Mesendoderm (in vitro differentiated cells): Measurements from ENCODE around the gene NFATC1.

Experiments
- DNase-seq: peaks from one replicate; pipeline ENCODE4 v3.0.0; 2013
- H2AK5ac ChIP-seq: 2 replicates; pipeline ENCODE4 v1.6.1; 2013; ENCODE audit warnings: low read length, inconsistent platforms
- H2BK120ac ChIP-seq: 2 replicates; pipeline ENCODE4 v1.6.1; 2013; ENCODE audit warnings: low read depth, mild to moderate bottlenecking, low read length, moderate library complexity, mixed read lengths
- H2BK15ac ChIP-seq: replicated peaks from 2 replicates; pipeline ENCODE4 v1.6.1; 2013; ENCODE audit warnings: low read depth, mild to moderate bottlenecking, moderate library complexity
- H2BK5ac ChIP-seq: 2 replicates; pipeline ENCODE4 v1.6.1; 2013; ENCODE audit warnings: low read length, inconsistent platforms
- H3K18ac ChIP-seq: 2 replicates; pipeline ENCODE4 v1.6.1; 2013; ENCODE audit warnings: mild to moderate bottlenecking, low read length, mixed read lengths
- H3K23ac ChIP-seq: one replicate; pipeline ENCODE4 v1.6.1; 2013; ENCODE audit warnings: low read length
- H3K27ac ChIP-seq: 2 replicates; pipeline ENCODE4 v1.5.1; 2013; ENCODE audit warnings: low read depth, mild to moderate bottlenecking, inconsistent platforms, low read length, moderate library complexity
- H3K27me3 ChIP-seq: 2 replicates; pipeline ENCODE4 v1.6.1; 2013; ENCODE audit warnings: low read length, control low read depth, mild to moderate bottlenecking, inconsistent platforms; ENCODE audit not compliant: insufficient read depth, poor library complexity
- H3K36me3 ChIP-seq: 2 replicates; pipeline ENCODE4 v1.6.1; 2013; ENCODE audit warnings: low read length, inconsistent platforms; ENCODE audit not compliant: control insufficient read depth, insufficient read depth
- H3K4ac ChIP-seq: one replicate; pipeline ENCODE4 v1.6.1; 2013; ENCODE audit warnings: low read depth, mild to moderate bottlenecking, low read length, moderate library complexity
- H3K4me1 ChIP-seq: 2 replicates; pipeline ENCODE4 v1.6.1; 2013; ENCODE audit warnings: low read depth, low read length, inconsistent platforms; ENCODE audit not compliant: control insufficient read depth
- H3K4me2 ChIP-seq: 2 replicates; pipeline ENCODE4 v1.6.1; 2013; ENCODE audit warnings: low read length
- H3K4me3 ChIP-seq: 2 replicates; pipeline ENCODE4 v1.5.1; 2013; ENCODE audit warnings: mild to moderate bottlenecking, low read length
- H3K56ac ChIP-seq: one replicate; pipeline ENCODE4 v1.6.1; 2013; ENCODE audit warnings: low read length
- H3K79me1 ChIP-seq: 2 replicates; pipeline ENCODE4 v1.6.1; 2013; ENCODE audit warnings: low read length, inconsistent platforms
- H3K79me2 ChIP-seq: 2 replicates; pipeline ENCODE4 v1.6.1; 2013; ENCODE audit warnings: mild to moderate bottlenecking, low read length; ENCODE audit not compliant: control insufficient read depth, insufficient read depth
- H3K9ac ChIP-seq: 2 replicates; pipeline ENCODE4 v1.6.1; 2013; ENCODE audit warnings: low read length, inconsistent platforms
- H4K5ac ChIP-seq: one replicate; pipeline ENCODE4 v1.6.1; 2013; ENCODE audit warnings: low read length
- H4K8ac ChIP-seq: one replicate; pipeline ENCODE4 v1.6.1; 2013; ENCODE audit warnings: low read depth, mild to moderate bottlenecking, control low read depth, low read length, moderate library complexity
- WGBS: extraction: QIAGEN DNeasy Blood & Tissue Kit; methylation state at CpG from one replicate; pipeline ENCODE4 v1.1.7; 2013; ENCODE audit warnings: low lambda C conversion rate, missing lambda C conversion rate; ENCODE audit not compliant: insufficient coverage; ENCODE audit errors: extremely low coverage; 5-methylcytosine and 5-hydroxymethylcytosine counted together

The NFATC1 gene

GRCh38 chr18:79380816-79381806 lies 14.6 kb upstream of the NFATC1 start:
- no peaks in the 10 kb centered on the region for H3K79me2 ChIP-seq
- no peak overlapping the region for H3K4me2 ChIP-seq
- H3K4ac ChIP-seq = no peak overlapping the region
- peak; percentile 62 for DNase-seq
- no peak overlapping the region for H3K18ac ChIP-seq
- no peak overlapping the region for H2BK15ac ChIP-seq
- H4K8ac ChIP-seq = no peak overlapping the region
- no peak overlapping the region for H2BK120ac ChIP-seq
- no peak overlapping the region for H3K4me3 ChIP-seq
- H2BK5ac ChIP-seq = no peak overlapping the region
- H2AK5ac ChIP-seq = no peak overlapping the region
- H3K27me3 ChIP-seq = no peaks in the 10 kb centered on the region
- no peak overlapping the region for H3K27ac ChIP-seq
- H3K9ac ChIP-seq = no peak overlapping the region
- no peak overlapping the region for H3K56ac ChIP-seq
- no peak overlapping the region for H3K23ac ChIP-seq
- H3K79me1 ChIP-seq = no peaks in the 10 kb centered on the region
- no CpG with 5 or more reads among the region's 30 CpGs for WGBS
- no peaks in the 10 kb centered on the region for H3K4me1 ChIP-seq
- no peak overlapping the region for H4K5ac ChIP-seq
- H3K36me3 ChIP-seq = no peaks in the 10 kb centered on the region

DNA sequence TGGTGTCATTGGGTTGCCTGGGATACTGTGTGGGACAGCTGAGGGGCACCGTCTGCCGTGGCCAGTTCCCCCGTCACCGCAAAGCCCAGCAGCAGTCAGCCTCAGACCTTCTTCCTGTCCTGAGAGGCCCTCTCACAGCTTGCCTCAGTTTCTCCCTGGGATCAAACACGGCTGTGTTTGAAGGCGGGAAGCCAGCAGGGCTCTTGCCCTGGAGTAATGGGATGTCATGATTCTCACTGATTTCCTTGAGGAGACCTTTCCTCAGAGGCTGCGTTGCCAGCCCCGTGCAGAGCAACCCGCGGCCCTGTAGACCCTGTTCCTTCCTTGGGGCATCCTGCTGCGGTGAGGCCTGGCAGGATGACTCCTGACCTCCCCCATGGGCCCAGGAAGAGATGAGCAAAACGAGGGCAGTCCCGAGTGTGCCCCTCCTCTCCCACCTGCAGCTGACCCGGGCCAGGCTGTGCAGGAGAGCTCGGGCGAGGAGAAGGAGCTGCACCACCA lies 13.9 kb upstream of the NFATC1 start:
- H3K9ac ChIP-seq = no peak overlapping the region
- no peak overlapping the region for H3K56ac ChIP-seq
- H3K27ac ChIP-seq = no peak overlapping the region
- no peaks in the 10 kb centered on the region for H3K36me3 ChIP-seq
- WGBS = no CpG with 5 or more reads among the region's 16 CpGs
- H2BK5ac ChIP-seq = no peak overlapping the region
- no peaks in the 10 kb centered on the region for H3K27me3 ChIP-seq
- H3K4me1 ChIP-seq = no peaks in the 10 kb centered on the region
- H4K5ac ChIP-seq = no peak overlapping the region
- no peak overlapping the region for H3K23ac ChIP-seq
- H3K4me2 ChIP-seq = no peak overlapping the region
- no peak overlapping the region for H3K4ac ChIP-seq
- H3K18ac ChIP-seq = no peak overlapping the region
- DNase-seq = no peak
- H2BK15ac ChIP-seq = no peak overlapping the region
- no peaks in the 10 kb centered on the region for H3K79me2 ChIP-seq
- no peaks in the 10 kb centered on the region for H3K79me1 ChIP-seq
- H2BK120ac ChIP-seq = no peak overlapping the region
- H4K8ac ChIP-seq = no peak overlapping the region
- no peak overlapping the region for H3K4me3 ChIP-seq
- H2AK5ac ChIP-seq = no peak overlapping the region

GRCh38 chr18:79382681-79383387 lies 12.9 kb upstream of the NFATC1 start:
- H4K8ac ChIP-seq = no peak overlapping the region
- no peak overlapping the region for H3K9ac ChIP-seq
- H2BK120ac ChIP-seq = no peak overlapping the region
- no peaks in the 10 kb centered on the region for H3K36me3 ChIP-seq
- H2BK5ac ChIP-seq = no peak overlapping the region
- H4K5ac ChIP-seq = no peak overlapping the region
- H3K4ac ChIP-seq = no peak overlapping the region
- no CpG with 5 or more reads among the region's 27 CpGs for WGBS
- no peak overlapping the region for H2BK15ac ChIP-seq
- H3K18ac ChIP-seq = no peak overlapping the region
- H3K23ac ChIP-seq = no peak overlapping the region
- DNase-seq = no peak
- H3K56ac ChIP-seq = no peak overlapping the region
- H3K27me3 ChIP-seq = no peaks in the 10 kb centered on the region
- H3K4me1 ChIP-seq = no peaks in the 10 kb centered on the region
- no peaks in the 10 kb centered on the region for H3K79me2 ChIP-seq
- H3K27ac ChIP-seq = no peak overlapping the region
- no peaks in the 10 kb centered on the region for H3K79me1 ChIP-seq
- H3K4me3 ChIP-seq = no peak overlapping the region
- no peak overlapping the region for H2AK5ac ChIP-seq
- no peak overlapping the region for H3K4me2 ChIP-seq

GRCh38 chr18:79383388-79384056 lies 12.2 kb upstream of the NFATC1 start:
- Histone ChIP-seq H3K18ac (no peak overlapping the region), H4K5ac (no peak overlapping the region), H3K23ac (no peak overlapping the region), H3K4me1 (peaks cover 2% of the 10 kb centered on the region), H3K9ac (no peak overlapping the region), H2BK120ac (no peak overlapping the region), H3K79me2 (no peaks in the 10 kb centered on the region), H3K4me3 (no peak overlapping the region), H3K4ac (no peak overlapping the region), H2AK5ac (no peak overlapping the region), H3K56ac (no peak overlapping the region), H3K27me3 (no peaks in the 10 kb centered on the region), H2BK5ac (no peak overlapping the region), H3K27ac (no peak overlapping the region), H2BK15ac (no peak overlapping the region), H3K79me1 (no peaks in the 10 kb centered on the region), H4K8ac (no peak overlapping the region), H3K4me2 (no peak overlapping the region), H3K36me3 (no peaks in the 10 kb centered on the region)
- DNase-seq = no peak
- WGBS = no CpG with 5 or more reads among the region's 20 CpGs

DNA sequence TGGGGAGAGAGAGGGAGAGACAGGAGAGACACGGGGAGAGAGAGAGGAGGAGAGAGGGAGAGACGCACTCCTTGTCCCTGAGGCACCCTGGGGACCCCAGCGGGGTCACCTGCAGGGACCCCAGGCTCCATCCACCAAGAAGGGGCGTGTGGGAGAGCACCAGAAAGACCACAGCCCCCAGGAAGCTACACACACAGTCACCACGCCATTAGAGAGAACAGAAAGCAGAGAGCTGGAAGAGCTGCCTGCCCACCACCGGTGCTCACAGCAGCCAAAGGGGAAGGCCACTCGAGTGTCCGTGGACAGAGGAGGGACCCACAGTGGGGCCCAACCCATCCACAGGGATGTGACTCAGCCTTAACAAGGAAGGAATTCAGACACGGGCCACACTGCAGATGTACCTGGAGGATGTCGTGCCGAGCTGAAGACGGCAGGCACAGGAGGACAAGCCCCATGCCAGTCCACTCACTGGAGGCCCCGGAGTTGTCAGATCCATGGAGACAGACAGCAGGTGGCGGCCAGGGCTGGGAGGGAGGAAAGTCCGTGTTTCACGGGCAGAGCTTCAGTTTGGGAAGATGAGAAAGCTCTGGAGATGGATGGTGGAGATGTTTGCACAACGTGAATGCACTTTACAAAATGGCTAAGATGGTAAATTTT lies 11.5 kb upstream of the NFATC1 start:
- Histone ChIP-seq H3K79me1 (no peaks in the 10 kb centered on the region), H2BK15ac (no peak overlapping the region), H3K27me3 (no peaks in the 10 kb centered on the region), H4K5ac (no peak overlapping the region), H4K8ac (no peak overlapping the region), H3K27ac (no peak overlapping the region), H2BK5ac (no peak overlapping the region), H3K4ac (no peak overlapping the region), H3K79me2 (no peaks in the 10 kb centered on the region), H2BK120ac (no peak overlapping the region), H3K18ac (no peak overlapping the region), H3K36me3 (no peaks in the 10 kb centered on the region), H3K56ac (no peak overlapping the region), H3K4me2 (no peak overlapping the region), H3K4me3 (no peak overlapping the region), H2AK5ac (no peak overlapping the region), H3K9ac (no peak overlapping the region), H3K4me1 (peaks cover 2% of the 10 kb centered on the region), H3K23ac (no peak overlapping the region)
- WGBS = no CpG with 5 or more reads among the region's 17 CpGs
- no peak for DNase-seq
